GM12878 (cell line): ENCODE data around the gene CTSD. TPM values are rescaled to one million over a fixed set of nuclear protein-coding genes. Genes with fewer than 3 reads are reported as not detected.

ENCODE experiments used
- ATAC-seq: fragments of 200-7000 bp; cut with Tn5 transposase; 3 replicates; pipeline ENCODE4 v1.9.1; 2020; ENCODE audit warnings: mild to moderate bottlenecking, moderate library complexity
- BruUV-seq: library from RNA; stranded (reverse); fragments of 400-500 nt; replicated peaks from 2 replicates; lab custom pipeline; 2021; lab: Mats Ljungman, UMichigan
- CTCF ChIA-PET: fragments of 300-600 bp; sonication (Branson Sonifier 250); formaldehyde crosslinking; extraction: SDS; loops from one replicate; lab custom pipeline; 2021; ENCODE audit warnings: inconsistent platforms; lab: Yijun Ruan, JAX
- POLR2A ChIA-PET: fragments of 350-600 bp; formaldehyde crosslinking; extraction: SDS; loops from one replicate; lab custom pipeline; 2021; ENCODE audit warnings: inconsistent platforms; lab: Charles Lee
- RAD21 ChIA-PET: fragments of 300-600 bp; sonication (Branson Sonifier 250); formaldehyde crosslinking; loops from one replicate; lab custom pipeline; 2023; ENCODE audit warnings: antibody characterized with exemption; ENCODE audit not compliant: unreplicated experiment; lab: Charles Lee
- SMC1A ChIA-PET: fragments of 300-600 bp; sonication (Branson Sonifier 250); formaldehyde crosslinking; loops from one replicate; lab custom pipeline; 2023; ENCODE audit not compliant: unreplicated experiment, uncharacterized antibody; lab: Charles Lee
- DNase-seq: peaks from one replicate; pipeline ENCODE4 v3.0.0-alpha.2; 2011; ENCODE audit warnings: low read depth, low spot score
- FAIRE-seq: peaks from 3 replicates; lab custom pipeline; 2011; peaks lifted over from hg19 to GRCh38; lab: Jason Lieb, UNC
- H2AFZ ChIP-seq: 2 replicates; pipeline ENCODE4 v1.6.0; 2011; ENCODE audit warnings: low read depth, low read length, control low read depth; ENCODE audit not compliant: control insufficient read depth
- H3K27ac ChIP-seq: 2 replicates; pipeline ENCODE4 v1.5.1; 2011; ENCODE audit warnings: control low read depth; ENCODE audit not compliant: control insufficient read depth, insufficient read depth
- H3K27me3 ChIP-seq, 2 experiments: replicated peaks in 1 of 2; 2 replicates each; pipeline versions ENCODE4 v1.6.0 to v1.6.1; 2011; ENCODE audit warnings: low read length in 1 of 2; ENCODE audit not compliant: control insufficient read depth in 2 of 2, insufficient read depth in 2 of 2
- H3K36me3 ChIP-seq, 2 experiments: 2 replicates each; pipeline ENCODE4 v1.5.1; 2011; ENCODE audit warnings: low read length in 1 of 2; ENCODE audit not compliant: control insufficient read depth in 2 of 2, insufficient read depth in 2 of 2
- H3K4me1 ChIP-seq: 2 replicates; pipeline ENCODE4 v1.6.1; 2011; ENCODE audit warnings: mild to moderate bottlenecking, low read length, moderate library complexity, mixed read lengths; ENCODE audit not compliant: control insufficient read depth, insufficient read depth
- H3K4me2 ChIP-seq: 2 replicates; pipeline ENCODE4 v1.6.0; 2011; ENCODE audit warnings: control low read depth; ENCODE audit not compliant: control insufficient read depth, insufficient read depth
- H3K4me3 ChIP-seq: fragments of 200-600 bp; sonication (generic); 2 replicates; pipeline ENCODE4 v1.5.1; 2016
- H3K79me2 ChIP-seq: 2 replicates; pipeline ENCODE4 v1.6.0; 2011; ENCODE audit warnings: low read length; ENCODE audit not compliant: control insufficient read depth, insufficient read depth
- H3K9ac ChIP-seq: 2 replicates; pipeline ENCODE4 v1.8.0; 2011; ENCODE audit warnings: low read length, control low read depth, mixed read lengths; ENCODE audit not compliant: control insufficient read depth, insufficient read depth
- H3K9me3 ChIP-seq: replicated peaks from 3 replicates; pipeline ENCODE4 v1.5.1; 2011; ENCODE audit warnings: mild to moderate bottlenecking, low read length; ENCODE audit not compliant: control insufficient read depth, insufficient read depth
- H4K20me1 ChIP-seq: 2 replicates; pipeline ENCODE4 v1.6.0; 2011; ENCODE audit not compliant: control insufficient read depth, insufficient read depth
- BHLHE40 ChIP-seq, 2 experiments: fragments of 450-650 bp in 1 of 2; IDR thresholded peaks; 2 replicates each; pipeline ENCODE4 v1.6.1; 2011 to 2017; ENCODE audit warnings: low read depth in 2 of 2, borderline replicate concordance in 1 of 2, improper control_type of control experiment in 1 of 2, low read length in 1 of 2, mild to moderate bottlenecking in 1 of 2
- CHD2 ChIP-seq: IDR thresholded peaks from 2 replicates; pipeline ENCODE4 v1.6.1; 2011; ENCODE audit warnings: low read depth, low read length, improper control_type of control experiment, borderline replicate concordance
- NR2F1 ChIP-seq: fragments of 450-650 bp; conservative IDR thresholded peaks from 2 replicates; pipeline ENCODE4 v1.6.1; 2017; ENCODE audit warnings: mild to moderate bottlenecking
- SMARCA5 ChIP-seq: fragments of 450-650 bp; IDR thresholded peaks from 2 replicates; pipeline ENCODE4 v1.6.1; 2017; ENCODE audit warnings: mild to moderate bottlenecking
- SUPT20H ChIP-seq: IDR thresholded peaks from 2 replicates; pipeline ENCODE4 v1.6.1; 2011; ENCODE audit warnings: low read depth, mild to moderate bottlenecking, low read length, moderate library complexity, borderline replicate concordance; ENCODE audit not compliant: control insufficient read depth
- whole genome bisulfite sequencing: methylation state at CpG from one replicate; pipeline ENCODE4 v1.1.6; 2016; ENCODE audit warnings: low lambda C conversion rate; ENCODE audit not compliant: insufficient replicate concordance, insufficient coverage; ENCODE audit errors: missing lambda C conversion rate; 5-methylcytosine and 5-hydroxymethylcytosine counted together
- in situ Hi-C: fragments of 300-500 bp; cut with MboI; formaldehyde crosslinking; loops from 9 replicates; pipeline ENCODE4 v1.14.3; 2018; ENCODE audit warnings: mixed read lengths
- intact Hi-C: fragments of 100-400 bp; cut with micrococcal nuclease; formaldehyde crosslinking; loops from one replicate; pipeline ENCODE4 v1.14.2; 2022; ENCODE audit not compliant: unreplicated experiment
- polyA plus RNA-seq, 11 experiments: library from polyadenylated mRNA; depleted of rRNA in 4 of 11; unstranded in 6 of 11; stranded (reverse) in 5 of 11; fragments of >200 nt; fragmentation: Nextera tagmentation in 4 of 11; fragmentation: Illumina TruSeq in 1 of 11; extraction: Ambion mirVana in 4 of 11; extraction: Trizol in 1 of 11; gene quantifications; 1 replicate in 1 of 11; 2 replicates in 10 of 11; pipeline versions ENCODE4 v1.2.1 to v1.2.3, GENCODE V29; 2011 to 2016; ENCODE audit warnings: inconsistent platforms in 2 of 11, missing spikeins in 2 of 11, low read depth in 1 of 11
- total RNA-seq, 4 experiments: library from RNA; depleted of rRNA in 3 of 4; stranded (reverse); fragments of >200 nt in 3 of 4; fragmentation: Illumina TruSeq in 1 of 4; extraction: Trizol in 1 of 4; gene quantifications; 2 replicates each; pipeline versions ENCODE4 v1.2.1 to v1.2.3, GENCODE V29; 2013 to 2021

The CTSD gene
- total and polyA plus RNA-seq, 10 of the 15 experiments (the other 5 are each of a cell fraction or from before 2014, with no cell fraction given): 0.42 to 54.6 (median 25.0) TPM

DNA sequence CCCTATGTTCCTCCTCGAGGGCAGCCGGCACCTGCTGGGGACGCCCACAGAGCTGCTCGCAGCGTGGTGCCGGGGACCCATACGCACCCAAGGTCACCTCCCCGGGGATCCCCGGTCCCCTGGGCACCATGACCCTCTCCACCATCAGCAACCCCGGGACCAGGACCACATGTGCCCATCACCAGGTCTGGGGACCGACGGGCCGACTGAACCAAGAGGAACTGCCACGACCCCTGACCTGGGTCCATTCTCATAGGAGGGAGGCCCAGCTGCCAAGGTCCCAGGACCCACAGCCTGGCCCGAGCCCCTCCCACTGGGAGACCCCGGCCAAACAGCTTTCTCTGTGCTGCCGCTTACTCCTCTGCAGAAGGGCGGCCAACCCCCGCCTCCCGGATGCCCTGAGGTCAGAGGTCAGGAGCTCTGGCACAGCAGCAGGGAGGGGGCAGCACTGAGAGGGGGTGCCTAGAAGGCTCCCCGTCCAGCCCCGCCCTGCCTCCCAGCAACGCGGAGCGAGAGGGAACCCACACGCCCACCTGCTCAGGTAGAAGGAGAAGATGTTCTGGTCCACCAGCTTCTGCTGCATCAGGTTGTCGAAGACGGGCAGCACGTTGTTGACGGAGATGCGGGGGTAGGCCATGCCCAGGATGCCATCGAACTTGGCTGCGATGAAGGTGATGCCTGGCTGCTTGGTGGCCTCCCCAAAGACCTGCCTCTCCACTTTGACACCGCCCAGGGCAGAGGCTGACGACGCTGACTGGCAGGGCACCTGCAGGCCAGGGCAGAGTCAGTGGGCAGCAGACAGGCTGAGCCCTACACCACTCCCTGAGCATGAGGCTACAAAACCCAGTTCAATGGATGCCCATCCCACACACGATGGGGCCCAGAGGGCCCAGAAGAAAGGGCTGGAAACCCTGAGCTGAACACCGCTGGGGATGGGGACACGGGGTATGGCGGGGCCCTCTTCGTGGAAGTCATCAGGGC lies 6.6 kb downstream of the CTSD start:
- no peaks in the 10 kb centered on the region for H3K9me3 ChIP-seq
- BruUV-seq: no TSS peak
- WGBS: 87% methylated on average over 41 of the region's 41 CpGs
- RAD21 ChIA-PET: no interaction called here
- intact Hi-C loops: no loop called here
- H2AFZ ChIP-seq: no peak overlapping the region
- no peaks in the 10 kb centered on the region for H4K20me1 ChIP-seq
- H3K36me3 ChIP-seq: no peaks in the 10 kb centered on the region
- no peak overlapping the region for H3K4me3 ChIP-seq
- peak; percentile 47 for TF ChIP-seq NR2F1
- no peak for TF ChIP-seq SMARCA5
- no peak for TF ChIP-seq BHLHE40 (IDR thresholded peaks at IDR 0.05; ENCODE audit: borderline replicate concordance in 1 of 2, low read depth in 2 of 2, low read length in 1 of 2)
- CTCF ChIA-PET: no interaction called here
- no peaks in the 10 kb centered on the region for H3K27me3 ChIP-seq
- POLR2A ChIA-PET: no interaction called here
- no peaks in the 10 kb centered on the region for H3K79me2 ChIP-seq
- ATAC-seq (no peak), FAIRE-seq (no peak), DNase-seq (no peak)
- in situ Hi-C loops: no loop called here
- H3K4me2 ChIP-seq: no peak overlapping the region
- no peak overlapping the region for H3K27ac ChIP-seq
- no peaks in the 10 kb centered on the region for H3K4me1 ChIP-seq
- SMC1A ChIA-PET: no interaction called here
- no peak overlapping the region for H3K9ac ChIP-seq

DNA sequence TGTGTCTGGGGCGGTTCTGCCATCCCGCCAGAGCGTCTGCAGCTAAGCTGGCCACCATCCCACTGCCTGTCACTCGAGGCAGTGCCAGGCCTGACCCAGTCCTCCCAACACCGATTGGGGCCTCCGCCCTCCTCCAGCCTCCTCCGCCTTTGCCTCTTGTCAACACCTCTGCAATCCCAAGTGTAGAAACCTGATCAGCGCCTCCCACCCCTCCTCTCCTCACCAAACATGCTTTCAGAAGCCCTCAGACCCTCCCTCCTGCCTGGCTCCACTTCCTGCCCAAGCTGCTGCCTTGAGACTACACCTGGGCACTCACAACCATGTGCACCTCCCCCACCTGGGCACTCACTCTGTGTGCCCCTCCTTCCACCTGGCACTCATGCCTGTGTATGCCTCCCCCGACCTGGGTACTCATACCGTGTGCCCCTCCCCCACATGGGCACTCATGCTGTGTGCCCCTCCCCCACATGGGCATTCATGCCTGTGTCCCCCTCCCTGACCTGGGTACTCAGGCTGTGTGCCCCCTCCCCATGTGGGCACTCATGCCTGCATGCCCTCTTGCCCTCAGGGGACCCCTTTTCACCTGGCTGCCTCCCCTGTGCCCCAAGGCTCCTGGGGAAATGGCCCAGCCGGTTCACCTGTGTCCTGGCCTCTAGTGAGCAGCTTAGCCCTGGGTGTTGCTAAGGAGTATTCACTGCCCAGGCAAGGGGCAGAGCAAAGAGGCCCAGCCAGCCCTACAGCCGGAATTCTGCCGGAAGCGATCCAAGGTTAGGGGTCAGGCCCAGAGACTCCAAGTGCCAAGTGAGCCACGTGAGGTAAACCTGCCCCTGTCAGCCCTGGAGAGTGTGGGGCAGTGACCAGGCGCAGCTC lies 7.8 kb downstream of the CTSD start:
- no peaks in the 10 kb centered on the region for H3K36me3 ChIP-seq
- FAIRE-seq (no peak), ATAC-seq (no peak), DNase-seq (no peak)
- no peaks in the 10 kb centered on the region for H4K20me1 ChIP-seq
- WGBS: 77% methylated on average over 16 of the region's 16 CpGs
- CTCF ChIA-PET: no interaction called here
- H2AFZ ChIP-seq: no peak overlapping the region
- H3K4me1 ChIP-seq: no peaks in the 10 kb centered on the region
- H3K4me2 ChIP-seq: no peak overlapping the region
- no TSS peak for BruUV-seq
- SMC1A ChIA-PET: no interaction called here
- H3K27me3 ChIP-seq: no peaks in the 10 kb centered on the region
- H3K27ac ChIP-seq: no peak overlapping the region
- H3K9me3 ChIP-seq: no peaks in the 10 kb centered on the region
- no peak overlapping the region for H3K4me3 ChIP-seq
- RAD21 ChIA-PET: no interaction called here
- in situ Hi-C loops: no loop called here
- no peak overlapping the region for H3K9ac ChIP-seq
- intact Hi-C loops: no loop called here
- POLR2A ChIA-PET: no interaction called here
- H3K79me2 ChIP-seq: no peaks in the 10 kb centered on the region
- TF ChIP-seq CHD2 (peak; percentile 53; the same call in 1 of the 2 replicates), SUPT20H (no peak)
